GM21737 (cell line): ENCODE data around the gene CADPS2.
A peak's percentile ranks its signal among the peaks of the same experiment; 100 is the strongest.

Source experiments
- ATAC-seq: cut with Tn5 transposase; IDR thresholded peaks from one replicate; pipeline ENCODE4 v1.9.1; 2021; ENCODE audit warnings: mild to moderate bottlenecking, moderate library complexity; ENCODE audit not compliant: unreplicated experiment

CADPS2 gene

DNA sequence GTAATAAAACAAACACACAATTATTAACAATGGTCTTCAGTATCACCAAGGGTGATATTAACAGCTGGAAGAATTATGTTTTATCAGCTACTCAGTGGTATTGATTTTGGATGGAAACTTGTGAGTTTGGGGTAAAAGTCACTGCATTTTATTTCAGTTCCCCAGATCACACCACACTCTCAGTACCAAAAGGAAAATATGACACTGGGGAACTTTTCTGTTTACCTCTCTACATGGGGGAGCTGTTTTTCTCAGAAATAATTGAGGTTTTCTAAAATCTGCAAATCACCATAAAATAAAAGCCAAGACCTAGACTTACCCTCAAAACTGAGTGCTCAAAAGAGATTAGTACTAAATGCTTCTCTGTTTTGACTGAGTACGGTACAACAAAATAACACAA, 483.1 kb downstream of the CADPS2 start:
- no peak for ATAC-seq

DNA sequence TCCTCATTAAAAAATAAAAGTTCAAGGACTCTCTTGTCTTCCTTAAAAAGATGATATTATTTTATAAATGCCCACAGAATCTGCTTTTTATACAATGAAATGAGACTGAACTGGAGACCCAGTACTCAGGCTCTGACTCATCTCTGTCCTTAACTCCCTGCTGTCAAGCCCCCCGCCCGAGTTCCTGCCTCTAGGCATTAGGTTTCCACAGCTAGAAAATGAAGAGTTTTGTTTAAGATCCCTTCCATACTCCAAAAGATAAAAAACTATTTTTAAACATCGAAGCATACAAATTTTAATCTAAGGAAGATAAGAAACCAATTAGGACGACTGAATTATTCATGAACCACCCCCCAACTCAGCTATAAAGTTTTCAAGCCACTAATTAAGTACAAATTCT, 484.0 kb downstream of the CADPS2 start:
- ATAC-seq, result no peak

DNA sequence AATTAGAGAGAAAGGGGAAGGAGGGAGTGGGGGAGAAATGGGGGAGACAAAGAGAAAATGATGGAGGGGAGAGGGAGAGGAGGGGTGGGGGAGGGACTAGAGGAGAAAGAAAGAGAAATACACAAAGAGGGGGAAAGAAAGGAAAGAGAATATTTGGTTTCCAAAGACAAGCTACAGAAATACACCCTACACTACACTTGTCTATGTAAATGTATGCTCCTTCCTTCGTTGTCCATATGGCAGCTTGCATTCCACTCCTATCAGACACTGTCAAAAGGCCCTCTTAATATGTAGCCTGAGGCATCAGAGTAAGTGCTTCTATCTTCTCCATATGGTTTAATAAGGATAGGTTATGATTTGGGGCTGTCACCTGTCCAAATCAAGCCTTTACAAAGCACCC, 488.9 kb downstream of the CADPS2 start:
- no peak for ATAC-seq

DNA sequence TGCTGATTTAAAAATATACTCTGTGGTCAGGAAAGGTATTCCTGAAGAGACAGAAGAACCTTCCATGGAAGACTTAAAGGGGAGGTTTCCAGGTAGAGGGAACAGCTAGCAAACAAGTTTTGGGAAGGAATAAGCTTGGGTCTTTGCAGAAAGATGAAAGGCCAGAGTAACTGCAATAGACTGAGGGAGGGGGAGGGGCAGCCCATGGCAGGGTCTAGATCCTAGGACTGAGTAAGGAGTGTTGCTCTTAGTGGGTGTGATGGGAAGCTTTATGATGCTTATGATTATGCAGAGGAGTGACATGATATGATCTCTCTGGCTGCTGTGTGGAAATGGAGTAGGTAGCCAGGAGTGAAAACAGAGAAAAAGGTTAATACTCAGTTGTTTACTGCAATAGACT, 491.7 kb downstream of the CADPS2 start:
- ATAC-seq, result no peak

DNA sequence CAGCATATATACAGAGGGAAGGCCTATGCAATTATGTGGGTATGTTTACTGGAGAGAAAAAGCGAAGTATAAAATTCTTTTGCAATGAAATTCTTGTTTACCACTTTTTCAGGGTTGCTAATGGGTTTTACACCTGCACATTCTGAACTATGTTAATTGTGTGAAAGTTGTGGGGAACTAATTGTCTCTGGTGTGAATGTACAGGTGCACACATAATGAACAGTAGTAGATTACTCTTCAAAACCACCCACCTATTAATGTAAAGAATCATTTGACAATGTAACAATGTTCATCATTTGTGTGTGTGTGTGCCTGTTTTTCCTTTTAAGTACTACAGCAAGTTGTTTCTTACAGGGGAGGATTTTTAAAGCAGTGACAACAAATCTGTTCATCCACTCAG, 501.7 kb downstream of the CADPS2 start:
- ATAC-seq, result no peak

DNA sequence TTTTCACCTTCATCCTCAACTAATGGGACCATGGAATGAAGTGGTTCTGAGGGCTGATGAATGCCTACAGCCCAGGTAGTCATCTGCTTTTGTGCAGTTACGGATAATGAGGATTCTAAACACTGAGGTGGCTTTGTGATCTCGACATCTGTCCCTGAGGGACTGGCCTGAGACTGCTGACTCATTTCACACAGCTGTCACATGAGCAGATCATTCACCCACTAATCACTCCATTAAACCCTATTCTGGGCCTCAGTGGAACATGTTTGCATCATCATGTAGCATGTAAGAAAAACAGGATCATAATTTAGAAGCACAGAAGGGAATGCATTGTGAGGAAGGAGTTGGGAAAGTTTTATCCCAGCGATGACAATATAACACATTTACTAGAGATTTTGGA, 502.3 kb downstream of the CADPS2 start:
- peak; percentile 74 for ATAC-seq

DNA sequence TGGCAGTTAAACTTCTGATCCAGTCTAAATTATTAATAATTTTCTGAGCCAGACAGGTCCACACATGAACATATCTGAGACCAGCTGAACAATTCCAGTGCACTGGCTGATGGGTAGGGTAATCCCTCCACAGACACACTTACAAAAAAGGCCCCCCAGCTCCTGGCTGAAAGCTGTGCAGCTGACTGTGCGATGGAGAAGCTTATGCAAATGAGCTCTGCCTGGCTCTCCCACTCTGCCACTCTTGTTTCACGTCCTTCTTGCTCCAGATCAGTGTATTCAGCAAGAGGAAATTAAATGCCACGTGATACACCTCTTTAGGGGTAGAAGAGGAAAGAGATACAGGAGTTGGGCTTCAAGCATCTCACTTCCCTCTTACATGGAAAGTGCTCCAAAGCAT, 505.3 kb downstream of the CADPS2 start:
- no peak for ATAC-seq

DNA sequence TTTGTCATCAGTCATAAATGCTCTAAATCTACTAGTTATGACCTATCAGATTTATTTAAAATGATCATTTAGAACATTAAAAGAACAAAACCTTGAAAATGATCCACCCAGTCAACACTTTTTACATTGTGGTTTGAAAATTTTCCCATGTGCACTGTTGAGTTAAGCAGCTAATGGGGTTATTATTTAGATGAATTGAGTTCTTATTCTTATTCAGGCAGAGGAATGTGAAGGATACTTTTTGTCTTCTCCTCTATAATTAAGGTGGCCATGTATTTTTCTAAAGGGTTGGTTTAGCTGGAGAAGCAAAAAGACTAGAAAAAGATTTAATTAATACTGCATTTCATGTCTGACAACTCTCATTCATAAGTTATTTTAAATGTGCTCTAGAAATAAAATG, 506.8 kb downstream of the CADPS2 start:
- ATAC-seq, result no peak

DNA sequence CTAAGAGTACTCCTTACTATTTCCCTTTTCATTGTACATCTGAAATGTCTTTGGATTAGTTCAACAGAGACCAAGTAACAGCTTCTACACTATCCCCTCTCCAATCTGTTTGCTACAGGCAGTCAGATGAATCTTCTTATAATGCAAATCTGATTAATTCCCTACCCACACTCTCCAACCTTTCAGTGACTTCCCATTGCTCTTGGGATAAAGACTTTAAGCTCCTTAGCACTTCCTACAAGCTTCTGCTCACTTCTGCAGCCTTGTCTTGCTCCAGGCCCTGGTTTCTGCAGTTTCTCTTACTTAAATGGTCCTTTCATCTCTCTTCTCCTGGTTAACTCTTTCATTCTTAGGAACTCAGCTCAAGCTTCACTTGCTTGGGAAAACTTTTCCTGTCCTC, 516.5 kb downstream of the CADPS2 start:
- ATAC-seq, result no peak

DNA sequence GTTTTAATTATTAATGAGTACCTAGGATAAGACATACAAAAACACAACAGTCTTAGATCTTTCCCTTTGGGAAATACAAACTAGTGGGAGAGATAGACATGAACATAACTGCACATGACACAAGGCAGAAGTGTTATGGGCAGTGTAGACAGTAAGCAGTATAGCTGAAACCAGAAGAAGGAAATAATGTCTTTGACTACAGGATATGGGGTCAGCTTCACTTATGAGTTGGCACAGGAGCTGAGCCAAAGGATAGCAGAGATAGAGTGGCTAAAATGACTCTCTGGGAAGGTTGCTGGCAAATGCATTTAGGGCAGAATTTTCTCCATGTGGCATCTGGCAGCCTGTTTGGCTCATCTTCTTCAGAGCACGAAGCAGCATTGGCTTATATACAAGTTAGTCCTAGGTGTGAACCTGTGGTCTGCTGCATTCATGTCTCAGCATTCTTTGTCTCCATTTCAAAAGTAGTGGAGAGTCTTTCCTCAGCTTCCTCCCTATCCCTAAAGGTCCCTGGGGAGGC, 521.4 kb downstream of the CADPS2 start:
- no peak for ATAC-seq

DNA sequence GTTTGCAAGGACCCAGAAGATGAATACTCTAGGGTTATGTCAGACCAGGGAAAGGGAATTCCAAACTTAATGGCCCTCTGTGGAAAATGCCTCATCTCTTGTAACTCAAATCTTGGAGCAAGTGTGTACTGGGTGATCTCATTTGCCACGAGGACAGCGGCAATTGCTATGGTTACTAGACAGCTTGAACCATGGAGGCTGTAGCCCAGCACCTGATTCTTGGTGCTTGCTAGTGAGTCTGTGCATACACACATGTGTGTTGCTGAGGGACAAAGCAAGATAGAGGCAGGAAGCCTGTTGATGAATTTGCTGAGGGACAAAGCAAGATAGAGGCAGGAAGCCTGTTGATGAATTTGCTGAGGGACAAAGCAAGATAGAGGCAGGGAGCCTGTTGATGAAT, 523.1 kb downstream of the CADPS2 start:
- no peak for ATAC-seq

DNA sequence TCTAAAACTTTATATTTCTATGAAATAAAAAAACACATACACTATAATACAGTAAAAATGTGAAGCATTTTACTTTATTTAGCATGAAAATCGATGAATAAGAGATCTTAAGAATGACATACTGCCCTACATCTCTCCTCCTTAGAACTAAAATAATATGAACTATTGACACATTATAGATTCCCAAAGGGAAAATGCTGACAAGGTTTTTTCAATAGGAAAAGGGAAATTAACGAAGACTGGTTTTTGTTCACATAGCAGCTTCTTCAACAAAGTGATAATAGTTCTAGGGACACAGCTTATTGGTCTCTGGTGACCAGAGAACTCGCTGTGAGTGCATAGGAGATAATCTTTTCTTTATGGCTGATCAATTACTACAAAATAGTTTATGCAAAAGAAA, 523.8 kb downstream of the CADPS2 start:
- ATAC-seq, result no peak

DNA sequence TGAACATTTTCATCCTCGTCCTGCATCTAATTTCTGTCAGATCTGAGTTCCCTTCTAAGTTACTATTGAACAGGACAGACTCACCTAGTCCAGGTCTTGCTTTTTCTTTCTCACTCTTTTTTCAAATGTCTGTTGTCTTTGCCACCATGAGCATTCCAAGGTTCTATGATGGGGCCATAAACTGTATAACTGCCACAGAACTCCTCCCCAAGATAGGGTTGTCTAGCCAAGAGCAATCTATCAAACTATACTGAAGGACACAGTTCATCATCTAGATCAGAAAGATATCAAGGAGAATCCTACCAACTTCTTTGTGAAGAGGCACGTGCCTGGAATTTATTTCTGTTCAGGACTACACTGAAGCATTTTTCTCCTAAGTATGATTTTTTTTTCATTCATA, 531.6 kb downstream of the CADPS2 start:
- ATAC-seq, result no peak

DNA sequence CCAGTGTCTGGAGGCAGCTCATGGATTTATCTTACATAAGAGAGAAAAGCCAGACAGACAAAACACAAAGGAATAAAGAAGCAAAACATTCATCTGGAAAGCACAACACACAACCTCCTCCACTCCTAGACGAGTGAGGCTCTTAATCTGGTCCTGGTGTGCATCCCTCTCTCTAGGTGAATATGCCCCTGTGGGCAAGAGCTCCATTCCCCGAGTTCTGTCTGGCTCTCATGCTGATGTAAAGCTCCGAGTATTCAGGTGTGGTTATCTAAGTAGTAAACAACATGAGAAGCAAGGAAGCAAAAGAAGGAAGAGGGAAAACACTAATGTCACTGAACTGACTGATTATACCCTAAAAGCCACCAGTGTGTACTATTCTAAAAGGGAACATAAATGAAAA, 533.8 kb downstream of the CADPS2 start:
- no peak for ATAC-seq

DNA sequence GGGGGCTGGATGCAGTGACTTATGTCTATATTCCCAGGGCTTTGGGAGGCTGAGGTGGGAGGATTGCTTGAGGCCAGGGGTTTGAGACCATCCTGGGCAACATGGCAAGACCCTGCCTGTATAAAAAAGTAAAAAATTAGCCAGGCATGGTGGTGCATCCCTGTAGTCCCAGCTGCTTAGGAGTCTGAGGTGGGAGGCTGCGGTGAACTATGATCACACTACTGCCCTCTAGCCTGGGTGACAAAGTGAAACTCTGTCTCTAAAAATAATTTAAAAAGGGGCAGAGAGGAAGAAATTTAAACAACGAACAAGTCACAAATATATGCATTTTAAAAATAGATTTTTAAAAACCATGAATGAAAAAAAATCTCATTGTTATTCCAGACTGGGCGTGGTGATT, 535.6 kb downstream of the CADPS2 start:
- no peak for ATAC-seq

DNA sequence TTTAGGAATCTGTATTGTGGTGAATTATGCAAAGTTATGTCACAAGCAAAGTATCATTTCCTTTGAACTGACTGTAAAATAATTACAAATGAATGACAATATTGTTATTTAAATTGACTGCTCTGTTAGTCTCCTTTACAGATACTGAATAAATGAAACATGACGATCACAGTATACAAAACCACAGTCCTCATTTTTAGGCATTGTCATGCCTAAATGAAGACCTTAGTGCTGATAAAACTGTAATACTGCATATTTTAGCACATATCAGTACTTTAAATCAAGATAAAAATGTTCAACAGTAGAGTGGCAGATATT, 542.0 kb downstream of the CADPS2 start:
- no peak for ATAC-seq

DNA sequence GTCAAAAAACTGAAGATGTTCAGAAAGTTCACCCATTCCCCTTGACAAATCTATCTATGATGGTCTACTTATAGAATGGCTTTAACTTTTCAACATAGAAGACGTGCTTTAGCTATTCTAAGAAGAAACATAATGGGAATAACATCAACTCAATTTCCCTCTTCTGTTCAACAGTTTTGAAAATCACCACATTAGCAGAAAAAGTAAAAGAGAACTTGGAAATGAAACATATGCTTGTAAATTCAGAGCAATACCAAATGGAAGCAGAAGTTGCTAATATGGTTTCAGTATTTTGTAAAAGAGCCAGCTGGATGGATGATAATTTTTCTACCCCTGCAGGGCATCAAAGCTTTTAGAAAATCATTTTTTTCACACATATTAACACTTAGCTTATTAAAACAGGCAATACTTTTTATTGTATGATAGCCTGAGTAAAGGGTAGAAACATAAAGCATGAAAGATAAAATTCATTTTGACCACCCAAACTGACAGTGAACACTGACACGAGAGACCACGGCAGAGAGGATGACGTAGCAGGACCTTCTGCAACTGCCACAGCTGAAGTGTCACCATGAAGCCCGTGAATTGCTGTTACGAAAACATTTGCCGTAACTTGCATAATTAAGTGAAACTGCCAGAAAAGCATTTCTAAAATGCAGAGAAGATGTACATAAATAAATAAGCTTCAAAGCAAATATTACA, 542.5 kb downstream of the CADPS2 start:
- ATAC-seq, result no peak

DNA sequence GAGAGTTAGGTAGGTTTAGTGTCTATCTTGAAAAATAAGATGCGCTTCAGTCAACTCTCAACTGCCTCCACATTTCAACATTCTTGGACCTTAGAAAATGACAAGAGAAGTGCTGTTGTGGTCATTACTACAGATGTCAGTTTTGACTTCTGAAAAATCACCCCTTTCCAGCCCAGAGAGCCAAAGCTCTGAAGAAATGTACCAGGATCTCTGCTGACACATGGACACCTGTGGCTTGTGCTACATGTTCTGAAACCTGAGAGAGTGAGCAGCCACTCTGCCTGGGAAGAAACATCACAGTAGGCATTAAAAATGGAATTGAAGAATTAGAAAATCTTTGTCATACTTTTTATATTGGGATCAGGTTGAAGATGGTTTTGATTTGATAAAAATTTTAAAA, 545.8 kb downstream of the CADPS2 start:
- ATAC-seq, result no peak

DNA sequence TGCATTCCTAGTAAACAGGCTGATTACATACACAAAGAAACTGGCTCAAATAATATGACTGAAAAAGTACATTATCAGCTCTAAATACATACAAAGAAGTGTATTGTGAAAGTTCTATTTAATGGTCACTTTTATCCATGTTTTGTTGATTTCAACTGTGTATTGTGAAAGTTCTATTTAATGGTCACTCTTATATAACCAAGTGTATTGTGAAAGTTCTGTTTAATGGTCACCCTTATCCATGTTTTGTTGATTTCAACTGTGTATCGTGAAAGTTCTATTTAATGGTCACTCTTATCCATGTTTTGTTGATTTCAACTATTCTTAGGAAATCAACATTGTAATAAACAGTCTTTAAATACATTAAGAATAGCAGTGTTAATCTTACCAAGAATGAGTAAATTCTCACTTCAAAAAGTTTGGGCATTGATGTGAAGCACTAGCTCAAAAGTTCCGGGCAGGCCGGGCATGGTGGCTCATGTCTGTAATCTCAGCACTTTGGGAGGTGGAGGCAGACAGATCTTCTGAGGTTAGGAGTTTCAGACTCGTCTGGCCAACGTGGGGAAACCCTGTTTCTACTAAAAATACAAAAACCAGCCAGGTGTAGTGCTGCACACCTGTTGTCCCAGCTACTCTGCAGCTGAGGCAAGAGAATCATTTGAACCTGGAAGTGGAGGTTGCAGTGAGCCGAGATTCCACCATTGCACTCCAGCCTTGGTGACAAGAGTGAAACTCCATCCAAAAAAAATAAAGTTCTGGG, 546.9 kb downstream of the CADPS2 start:
- no peak for ATAC-seq

DNA sequence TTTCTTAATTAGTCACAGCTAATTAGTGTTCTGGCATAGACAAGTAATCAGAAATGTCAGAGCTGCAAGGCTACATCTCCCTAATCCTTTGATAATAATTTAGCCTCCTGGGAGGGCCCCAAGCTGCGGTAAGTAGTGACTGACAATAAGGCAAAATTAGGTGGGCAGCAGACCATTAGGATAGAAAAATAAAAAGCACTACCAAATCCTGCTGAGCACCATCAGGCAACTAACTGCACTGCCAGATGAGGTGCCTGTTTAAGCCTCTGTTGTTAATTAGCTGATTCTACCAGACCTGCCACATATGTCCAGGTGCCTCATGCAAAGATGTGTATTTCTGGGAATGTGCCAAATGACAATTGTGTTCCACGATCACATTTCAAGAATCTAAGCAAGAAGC, 549.2 kb downstream of the CADPS2 start:
- ATAC-seq, result no peak

DNA sequence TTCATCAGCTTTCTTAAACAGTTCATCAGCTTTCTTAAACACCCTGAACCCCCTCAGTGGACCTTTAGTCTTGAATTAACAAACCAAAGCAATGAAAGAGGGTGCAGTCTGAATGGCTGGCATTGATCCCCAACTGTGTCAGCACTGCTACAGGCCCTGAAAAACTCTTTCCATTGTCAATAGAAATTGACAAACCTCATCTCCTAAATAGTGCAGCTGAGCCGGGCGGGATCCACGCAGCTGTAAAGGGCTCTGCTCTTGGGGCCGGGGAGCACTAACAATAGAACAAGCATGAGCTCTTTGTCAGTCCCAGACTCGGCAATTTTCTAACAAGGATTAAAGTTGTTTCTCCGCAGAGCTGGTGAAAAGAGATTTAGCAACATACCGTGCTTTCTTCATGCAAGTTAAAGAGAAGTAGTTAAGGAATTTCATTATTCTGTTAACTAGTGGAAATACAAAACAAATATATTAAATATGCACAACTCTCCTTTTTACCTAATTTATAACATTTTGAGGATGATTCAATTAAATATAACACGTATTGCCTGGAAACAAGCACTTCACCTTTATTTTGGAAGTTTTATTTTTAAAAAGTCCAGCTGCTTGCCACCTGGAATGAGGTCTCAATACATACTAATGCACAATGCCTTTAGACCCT, 557.0 kb downstream of the CADPS2 start:
- no peak for ATAC-seq

DNA sequence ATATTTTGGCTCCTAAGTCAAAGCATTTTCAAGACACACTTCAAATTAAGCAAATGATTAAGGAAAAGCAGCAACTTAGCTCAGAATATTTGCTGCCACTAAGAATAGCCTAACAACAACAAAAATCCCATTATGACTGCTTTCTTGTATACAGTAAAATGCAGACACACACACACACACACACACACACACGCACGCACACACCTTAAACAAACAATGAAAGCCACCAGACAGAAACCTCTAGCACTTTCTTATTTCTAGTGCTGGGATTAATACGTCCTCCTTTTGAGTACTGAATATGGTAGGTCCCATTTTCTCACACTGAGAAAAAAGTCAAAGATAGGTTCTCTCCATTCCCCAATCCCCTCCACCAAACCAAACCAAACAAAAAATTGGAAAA, 558.3 kb downstream of the CADPS2 start:
- no peak for ATAC-seq
